Measurements from ENCODE around the gene OPN4. TPM values are rescaled to one million over a fixed set of nuclear protein-coding genes. Genes with fewer than 3 reads are reported as not detected.

The OPN4 gene
- polyA plus RNA-seq, 1 of the 3 experiments (the other 2 are of a cell fraction): 0.03 TPM

DNA sequence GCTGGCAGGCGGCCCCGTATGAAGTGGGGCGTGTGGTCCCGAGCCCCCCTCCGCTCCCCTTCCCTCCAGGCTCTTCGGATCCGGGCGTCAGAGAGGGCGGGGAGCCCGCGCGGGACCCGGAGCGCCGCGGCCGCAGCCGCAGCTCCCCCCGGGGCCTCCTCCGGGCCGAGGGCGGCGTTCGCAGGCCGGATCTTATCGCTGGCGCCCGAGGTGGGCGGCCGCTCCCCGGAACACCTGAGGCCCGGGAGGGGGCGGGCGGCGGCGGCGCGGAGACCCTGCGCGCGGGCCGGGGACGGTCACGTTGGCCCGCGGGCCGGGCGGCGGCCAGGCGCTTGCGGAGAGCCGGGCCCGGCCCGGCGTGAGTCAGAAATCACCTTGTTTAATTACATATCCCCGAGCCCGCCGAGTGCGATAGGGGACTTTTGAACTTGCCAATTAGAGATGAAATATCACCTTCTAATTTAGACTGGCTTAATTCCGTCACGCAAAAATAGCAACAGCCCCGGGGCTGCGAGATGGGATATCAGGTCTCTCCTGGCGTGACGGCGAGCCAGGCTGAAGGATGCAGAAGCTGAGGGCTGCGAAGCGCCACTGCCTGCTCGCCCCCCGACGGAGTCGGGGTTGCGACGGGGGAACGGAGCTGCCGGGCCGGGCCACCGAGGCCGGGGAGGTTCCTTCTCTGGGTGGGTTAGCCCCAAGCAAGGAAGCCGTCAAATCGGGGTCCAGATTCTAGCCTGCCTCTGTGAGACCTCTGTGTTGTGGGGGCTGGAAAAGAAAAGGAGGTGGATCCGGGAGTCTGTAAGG is 57.4 kb downstream of the OPN4 start:
- TF ChIP-seq EP300 (IDR thresholded peaks at IDR 0.05; ENCODE audit: borderline replicate concordance in 1 of 2, low read depth in 1 of 2, low read length in 1 of 2) (no peak), MXI1 (IDR thresholded peaks at IDR 0.05; ENCODE audit: low read depth, low read length) (0 out of 2 replicates have a peak, but pooled peaks have one; percentile 12), RFX5 (IDR thresholded peaks at IDR 0.05; ENCODE audit: low read length) (no peak), TEAD4 (IDR thresholded peaks at IDR 0.05; ENCODE audit: borderline replicate concordance, insufficient read depth) (no peak), ZBTB33 (IDR thresholded peaks at IDR 0.05; ENCODE audit: borderline replicate concordance, low read depth) (no peak), JUND (IDR thresholded peaks at IDR 0.05) (no peak), USF1 (IDR thresholded peaks at IDR 0.05; ENCODE audit: borderline replicate concordance, low read depth) (no peak), NFIC (IDR thresholded peaks at IDR 0.05; ENCODE audit: borderline replicate concordance) (no peak), SMC3 (IDR thresholded peaks at IDR 0.05; ENCODE audit: low read depth, low read length) (no peak), NRF1 (IDR thresholded peaks at IDR 0.05; ENCODE audit: low read depth, low read length) (no peak), RXRA (IDR thresholded peaks at IDR 0.05; ENCODE audit: borderline replicate concordance, low read depth) (no peak), FOSL2 (IDR thresholded peaks at IDR 0.05; ENCODE audit: borderline replicate concordance, low read depth) (no peak), USF2 (IDR thresholded peaks at IDR 0.05; ENCODE audit: borderline replicate concordance, low read depth, low read length) (no peak), TCF12 (IDR thresholded peaks at IDR 0.05) (no peak), REST (IDR thresholded peaks at IDR 0.05; ENCODE audit: low read depth, low read length) (0 out of 2 replicates have a peak, but pooled peaks have one; percentile 10), GATA2 (CRISPR knock-in tag; IDR thresholded peaks at IDR 0.05) (0 out of 2 replicates have a peak, but pooled peaks have one; percentile 29)
- TF ChIP-seq, protein P1, sequence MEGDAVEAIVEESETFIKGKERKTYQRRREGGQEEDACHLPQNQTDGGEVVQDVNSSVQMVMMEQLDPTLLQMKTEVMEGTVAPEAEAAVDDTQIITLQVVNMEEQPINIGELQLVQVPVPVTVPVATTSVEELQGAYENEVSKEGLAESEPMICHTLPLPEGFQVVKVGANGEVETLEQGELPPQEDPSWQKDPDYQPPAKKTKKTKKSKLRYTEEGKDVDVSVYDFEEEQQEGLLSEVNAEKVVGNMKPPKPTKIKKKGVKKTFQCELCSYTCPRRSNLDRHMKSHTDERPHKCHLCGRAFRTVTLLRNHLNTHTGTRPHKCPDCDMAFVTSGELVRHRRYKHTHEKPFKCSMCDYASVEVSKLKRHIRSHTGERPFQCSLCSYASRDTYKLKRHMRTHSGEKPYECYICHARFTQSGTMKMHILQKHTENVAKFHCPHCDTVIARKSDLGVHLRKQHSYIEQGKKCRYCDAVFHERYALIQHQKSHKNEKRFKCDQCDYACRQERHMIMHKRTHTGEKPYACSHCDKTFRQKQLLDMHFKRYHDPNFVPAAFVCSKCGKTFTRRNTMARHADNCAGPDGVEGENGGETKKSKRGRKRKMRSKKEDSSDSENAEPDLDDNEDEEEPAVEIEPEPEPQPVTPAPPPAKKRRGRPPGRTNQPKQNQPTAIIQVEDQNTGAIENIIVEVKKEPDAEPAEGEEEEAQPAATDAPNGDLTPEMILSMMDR (IDR thresholded peaks at IDR 0.05): no peak
- 2% methylated on average over 27 of the region's 82 CpGs for WGBS (ENCODE audit: low lambda C conversion rate)
- H3K9me2 ChIP-seq: no peaks in the 10 kb centered on the region
- H3K4me3 ChIP-seq (ENCODE audit: low read depth in 2 of 2, low read length in 1 of 2): peak overlapping the region; percentile 61 to 64
- H3K9ac ChIP-seq: peak overlapping the region; percentile 85
- peak overlapping the region; percentile 86 for H3K4me2 ChIP-seq
- ChIA-PET CTCF (interaction anchor here (0.6 to 1.9 kb wide), 10 partner anchors 13 to 188 kb away, joined by 3 to 18 read pairs (median 4); no protein-coding TSS in a partner anchor), POLR2A (interaction anchor here (1.0 to 2.4 kb wide), 5 partner anchors 9 to 235 kb away, joined by 3 to 18 read pairs (median 3); partner anchors contain the start of gene BMPR1A)
- no peaks in the 10 kb centered on the region for H3K36me3 ChIP-seq (replicated peaks in 1 of 2; ENCODE audit: control insufficient read depth in 1 of 2, insufficient read depth in 2 of 2, low read length in 1 of 2)
- no peaks in the 10 kb centered on the region for H3K9me3 ChIP-seq
- peak overlapping the region; percentile 65 to 75 for H3K27ac ChIP-seq (ENCODE audit: low read depth in 2 of 2, low read length in 1 of 2)
- H3K79me2 ChIP-seq (ENCODE audit: insufficient read depth): no peaks in the 10 kb centered on the region; the same call in 1 of the 2 replicates
- H3K4me1 ChIP-seq (ENCODE audit: control insufficient read depth in 1 of 2, insufficient read depth in 2 of 2, low read depth in 1 of 2, low read length in 1 of 2): peaks cover 10 to 11% of the 10 kb centered on the region in 2 experiments; a peak in 2 of 4 replicates
- H2AFZ ChIP-seq (ENCODE audit: low read depth): peak overlapping the region; percentile 91
- DNase-seq: peak; percentile 88
- no peaks in the 10 kb centered on the region for H4K20me1 ChIP-seq (ENCODE audit: insufficient read depth)
- no peaks in the 10 kb centered on the region for H3K27me3 ChIP-seq (ENCODE audit: insufficient read depth)
- H3F3A ChIP-seq (replicated peaks; ENCODE audit: insufficient read depth): peaks cover 10% of the 10 kb centered on the region
